A549 (cell line): ENCODE data around the gene IPO8.

ENCODE experiments used
- CEBPB ChIP-seq, 2 experiments: fragments of >200 bp in 1 of 2; sonication (Bioruptor Twin) in 1 of 2; formaldehyde crosslinking in 1 of 2; IDR thresholded peaks; 2 replicates each; pipeline ENCODE4 v1.6.1; 2012 to 2016
- CHD4 ChIP-seq: fragments of 200-600 bp; sonication (generic); IDR thresholded peaks from 2 replicates; pipeline ENCODE4 v1.6.1; 2016; ENCODE audit warnings: antibody characterized with exemption, mild to moderate bottlenecking, borderline replicate concordance
- CTCF ChIP-seq: fragments of >200 bp; sonication (Bioruptor Twin); formaldehyde crosslinking; IDR thresholded peaks from 3 replicates; pipeline ENCODE4 v1.5.1; 2016
- EP300 ChIP-seq, 2 experiments: fragments of >200 bp; sonication (Bioruptor Twin); formaldehyde crosslinking; IDR thresholded peaks; 2 replicates in 1 of 2; 3 replicates in 1 of 2; pipeline ENCODE4 v1.6.1; 2016 to 2017
- FOSL2 ChIP-seq, 2 experiments: fragments of 450-650 bp in 1 of 2; fragments of >200 bp in 1 of 2; sonication (Bioruptor Twin) in 1 of 2; formaldehyde crosslinking; IDR thresholded peaks; 2 replicates each; pipeline versions ENCODE4 v1.5.0 to v1.6.1; 2016 to 2020; ENCODE audit warnings: mild to moderate bottlenecking in 1 of 2, moderate library complexity in 1 of 2
- KDM5A ChIP-seq: fragments of 200-600 bp; sonication (generic); IDR thresholded peaks from 2 replicates; pipeline ENCODE4 v1.6.1; 2016; ENCODE audit warnings: antibody characterized with exemption, mild to moderate bottlenecking
- MAX ChIP-seq: IDR thresholded peaks from 2 replicates; pipeline ENCODE4 v1.6.1; 2012
- POLR2A ChIP-seq: IDR thresholded peaks from 2 replicates; pipeline ENCODE4 v1.6.1; 2012; ENCODE audit warnings: mild to moderate bottlenecking, low read length
- RAD21 ChIP-seq, 2 experiments: fragments of >200 bp in 1 of 2; sonication (Bioruptor Twin) in 1 of 2; formaldehyde crosslinking in 1 of 2; IDR thresholded peaks in 1 of 2; conservative IDR thresholded peaks in 1 of 2; 2 replicates in 1 of 2; 3 replicates in 1 of 2; pipeline ENCODE4 v1.6.1; 2012 to 2018; ENCODE audit warnings: inconsistent platforms in 1 of 2

- no peak for TF ChIP-seq CEBPB (IDR thresholded peaks at IDR 0.05)
- TF ChIP-seq CTCF = no peak
- TF ChIP-seq EP300 (IDR thresholded peaks at IDR 0.05) = no peak
- TF ChIP-seq POLR2A = no peak
- TF ChIP-seq RAD21 (conservative IDR thresholded peaks at IDR 0.05 in 1 of 2, IDR thresholded peaks at IDR 0.05 in 1 of 2) = no peak
- no peak for TF ChIP-seq FOSL2 (IDR thresholded peaks at IDR 0.05)
- no peak for TF ChIP-seq FOSL2 (CRISPR knock-in tag; IDR thresholded peaks at IDR 0.05)
- no peak for TF ChIP-seq KDM5A
- TF ChIP-seq CHD4 = no peak
- no peak for TF ChIP-seq MAX
These were observed 115.3 kb downstream of the IPO8 start for GRCh38 chr12:30580344-30580743.
